Measurements from ENCODE around the gene LRRC61.

The LRRC61 gene

GRCh38 chr7:150361807-150362621 is 38.9 kb downstream of the LRRC61 start:
- H2BK5ac ChIP-seq (ENCODE audit: low read depth, low read length, poor library complexity) = peak overlapping the region; percentile 59
- H3K9me3 ChIP-seq (ENCODE audit: insufficient read depth, low read depth, low read length) = peaks cover 8% of the 10 kb centered on the region
- no peak overlapping the region for H3K4me3 ChIP-seq (ENCODE audit: low read depth, low read length)
- H3K23ac ChIP-seq (ENCODE audit: low read length) = no peak overlapping the region
- H4K8ac ChIP-seq (ENCODE audit: low read depth, low read length) = peak overlapping the region; percentile 37
- H3K9ac ChIP-seq (ENCODE audit: low read length) = no peak overlapping the region
- H3K18ac ChIP-seq (ENCODE audit: low read length) = peak overlapping the region; percentile 19
- H4K91ac ChIP-seq (ENCODE audit: low read depth, low read length) = peak overlapping the region; percentile 67
- H2AFZ ChIP-seq (ENCODE audit: insufficient read depth, low read length, poor library complexity) = no peak overlapping the region
- DNase-seq = no peak
- peak overlapping the region; percentile 39 for H2BK120ac ChIP-seq (ENCODE audit: insufficient read depth, low read length, poor library complexity)
- peak overlapping the region; percentile 20 for H3K4me2 ChIP-seq (ENCODE audit: low read length)
- peak overlapping the region; percentile 2 for H3K14ac ChIP-seq (ENCODE audit: low read length)
- H3K4me1 ChIP-seq (ENCODE audit: control insufficient read depth in 1 of 2, insufficient read depth in 2 of 2, low read length in 2 of 2) = peaks cover 11 to 22% of the 10 kb centered on the region in 2 experiments
- peak overlapping the region; percentile 37 for H3K27ac ChIP-seq (ENCODE audit: low read depth, low read length)
- H3K4ac ChIP-seq (ENCODE audit: low read depth, low read length) = no peak overlapping the region
- H3K27me3 ChIP-seq (ENCODE audit: insufficient read depth, low read length) = no peaks in the 10 kb centered on the region
- peak overlapping the region; percentile 3 for H2AK5ac ChIP-seq (ENCODE audit: low read length)
- peaks cover 22% of the 10 kb centered on the region for H3K79me1 ChIP-seq (ENCODE audit: low read length)
- H3K36me3 ChIP-seq (ENCODE audit: control insufficient read depth in 1 of 2, insufficient read depth in 2 of 2, low read length in 2 of 2) = no peaks in the 10 kb centered on the region
- no peak overlapping the region for H4K12ac ChIP-seq (ENCODE audit: low read depth, low read length)
- WGBS (ENCODE audit: extremely low coverage, insufficient coverage, insufficient read length) = no CpG with 5 or more reads among the region's 18 CpGs
- H2BK12ac ChIP-seq (ENCODE audit: low read length) = peak overlapping the region; percentile 84
- no peaks in the 10 kb centered on the region for H3K79me2 ChIP-seq (ENCODE audit: control insufficient read depth, insufficient read depth, low read length, poor library complexity)

GRCh38 chr7:150363370-150363769 is 40.2 kb downstream of the LRRC61 start:
- Histone ChIP-seq H3K4me2 (ENCODE audit: low read length) (no peak overlapping the region), H3K79me2 (ENCODE audit: control insufficient read depth, insufficient read depth, low read length, poor library complexity) (peaks cover 2% of the 10 kb centered on the region), H4K91ac (ENCODE audit: low read depth, low read length) (peak overlapping the region; percentile 77), H3K36me3 (ENCODE audit: control insufficient read depth in 1 of 2, insufficient read depth in 2 of 2, low read length in 2 of 2) (no peaks in the 10 kb centered on the region), H2BK5ac (ENCODE audit: low read depth, low read length, poor library complexity) (no peak overlapping the region), H3K9me3 (ENCODE audit: insufficient read depth, low read depth, low read length) (peaks cover 8% of the 10 kb centered on the region), H3K4me1 (ENCODE audit: control insufficient read depth in 1 of 2, insufficient read depth in 2 of 2, low read length in 2 of 2) (peaks cover 13 to 21% of the 10 kb centered on the region in 2 experiments), H3K14ac (ENCODE audit: low read length) (no peak overlapping the region), H2BK12ac (ENCODE audit: low read length) (peak overlapping the region; percentile 35), H3K4me3 (ENCODE audit: low read depth, low read length) (no peak overlapping the region), H4K8ac (ENCODE audit: low read depth, low read length) (no peak overlapping the region), H3K9ac (ENCODE audit: low read length) (no peak overlapping the region), H3K18ac (ENCODE audit: low read length) (no peak overlapping the region), H2AFZ (ENCODE audit: insufficient read depth, low read length, poor library complexity) (no peak overlapping the region), H3K4ac (ENCODE audit: low read depth, low read length) (no peak overlapping the region), H3K79me1 (ENCODE audit: low read length) (peaks cover 22% of the 10 kb centered on the region), H3K27me3 (ENCODE audit: insufficient read depth, low read length) (no peaks in the 10 kb centered on the region), H2BK120ac (ENCODE audit: insufficient read depth, low read length, poor library complexity) (no peak overlapping the region), H3K23ac (ENCODE audit: low read length) (no peak overlapping the region), H2AK5ac (ENCODE audit: low read length) (peak overlapping the region; percentile 18), H4K12ac (ENCODE audit: low read depth, low read length) (no peak overlapping the region), H3K27ac (ENCODE audit: low read depth, low read length) (no peak overlapping the region)
- WGBS (ENCODE audit: extremely low coverage, insufficient coverage, insufficient read length) = no CpG with 5 or more reads among the region's 4 CpGs
- DNase-seq = no peak

- no peaks in the 10 kb centered on the region for H3K27me3 ChIP-seq (ENCODE audit: insufficient read depth, low read length)
- no peak overlapping the region for H3K27ac ChIP-seq (ENCODE audit: low read depth, low read length)
- H3K14ac ChIP-seq (ENCODE audit: low read length) = no peak overlapping the region
- H2AFZ ChIP-seq (ENCODE audit: insufficient read depth, low read length, poor library complexity) = no peak overlapping the region
- peaks cover 27% of the 10 kb centered on the region for H3K79me1 ChIP-seq (ENCODE audit: low read length)
- H2BK12ac ChIP-seq (ENCODE audit: low read length) = peak overlapping the region; percentile 28
- peaks cover 8% of the 10 kb centered on the region for H3K9me3 ChIP-seq (ENCODE audit: insufficient read depth, low read depth, low read length)
- H3K4me1 ChIP-seq (ENCODE audit: control insufficient read depth in 1 of 2, insufficient read depth in 2 of 2, low read length in 2 of 2) = peaks cover 13 to 21% of the 10 kb centered on the region in 2 experiments
- H3K4me2 ChIP-seq (ENCODE audit: low read length) = no peak overlapping the region
- H3K18ac ChIP-seq (ENCODE audit: low read length) = no peak overlapping the region
- WGBS (ENCODE audit: extremely low coverage, insufficient coverage, insufficient read length) = no CpG with 5 or more reads among the region's 5 CpGs
- H2AK5ac ChIP-seq (ENCODE audit: low read length) = no peak overlapping the region
- H2BK5ac ChIP-seq (ENCODE audit: low read depth, low read length, poor library complexity) = no peak overlapping the region
- no peak overlapping the region for H4K12ac ChIP-seq (ENCODE audit: low read depth, low read length)
- H3K36me3 ChIP-seq (ENCODE audit: control insufficient read depth in 1 of 2, insufficient read depth in 2 of 2, low read length in 2 of 2) = no peaks in the 10 kb centered on the region
- peaks cover 6% of the 10 kb centered on the region for H3K79me2 ChIP-seq (ENCODE audit: control insufficient read depth, insufficient read depth, low read length, poor library complexity)
- H2BK120ac ChIP-seq (ENCODE audit: insufficient read depth, low read length, poor library complexity) = no peak overlapping the region
- H3K23ac ChIP-seq (ENCODE audit: low read length) = no peak overlapping the region
- no peak overlapping the region for H4K91ac ChIP-seq (ENCODE audit: low read depth, low read length)
- no peak overlapping the region for H3K9ac ChIP-seq (ENCODE audit: low read length)
- no peak overlapping the region for H4K8ac ChIP-seq (ENCODE audit: low read depth, low read length)
- H3K4me3 ChIP-seq (ENCODE audit: low read depth, low read length) = no peak overlapping the region
- no peak overlapping the region for H3K4ac ChIP-seq (ENCODE audit: low read depth, low read length)
- peak in 1 of 2 donors; percentile 22 for DNase-seq
Observed at GRCh38 chr7:150363872-150364271, 40.7 kb downstream of the LRRC61 start.

- Histone ChIP-seq H3K4me1 (ENCODE audit: control insufficient read depth in 1 of 2, insufficient read depth in 2 of 2, low read length in 2 of 2) (peaks cover 19 to 28% of the 10 kb centered on the region in 2 experiments), H2AFZ (ENCODE audit: insufficient read depth, low read length, poor library complexity) (no peak overlapping the region), H3K4me2 (ENCODE audit: low read length) (no peak overlapping the region), H3K23ac (ENCODE audit: low read length) (no peak overlapping the region), H3K4ac (ENCODE audit: low read depth, low read length) (no peak overlapping the region), H3K36me3 (ENCODE audit: control insufficient read depth in 1 of 2, insufficient read depth in 2 of 2, low read length in 2 of 2) (peaks cover 6 to 8% of the 10 kb centered on the region in 2 experiments), H2BK120ac (ENCODE audit: insufficient read depth, low read length, poor library complexity) (peak overlapping the region; percentile 26), H3K79me1 (ENCODE audit: low read length) (peaks cover 39% of the 10 kb centered on the region), H4K91ac (ENCODE audit: low read depth, low read length) (peak overlapping the region; percentile 19), H4K12ac (ENCODE audit: low read depth, low read length) (no peak overlapping the region), H3K14ac (ENCODE audit: low read length) (peak overlapping the region; percentile 54), H3K18ac (ENCODE audit: low read length) (no peak overlapping the region), H3K79me2 (ENCODE audit: control insufficient read depth, insufficient read depth, low read length, poor library complexity) (peaks cover 20% of the 10 kb centered on the region), H2AK5ac (ENCODE audit: low read length) (no peak overlapping the region), H3K27ac (ENCODE audit: low read depth, low read length) (no peak overlapping the region), H2BK5ac (ENCODE audit: low read depth, low read length, poor library complexity) (no peak overlapping the region), H3K27me3 (ENCODE audit: insufficient read depth, low read length) (no peaks in the 10 kb centered on the region), H3K4me3 (ENCODE audit: low read depth, low read length) (no peak overlapping the region), H2BK12ac (ENCODE audit: low read length) (peak overlapping the region; percentile 51), H3K9me3 (ENCODE audit: insufficient read depth, low read depth, low read length) (no peaks in the 10 kb centered on the region), H3K9ac (ENCODE audit: low read length) (no peak overlapping the region), H4K8ac (ENCODE audit: low read depth, low read length) (no peak overlapping the region)
- no peak for DNase-seq
- no CpG with 5 or more reads among the region's 10 CpGs for WGBS (ENCODE audit: extremely low coverage, insufficient coverage, insufficient read length)
Observed at GRCh38 chr7:150365194-150365593, 42.0 kb downstream of the LRRC61 start.

Measured in trophoblast cell (in vitro differentiated cells and primary cell).